Vagina (tissue), 2 donors: ENCODE results near the gene COL16A1.

Experiments used
- CTCF ChIP-seq, 3 experiments: fragments of 450-650 bp in 2 of 3; fragments of 200-600 bp in 1 of 3; sonication (generic) in 1 of 3; IDR thresholded peaks; one replicate each; pipeline ENCODE4 v1.5.1; 2017 to 2019; ENCODE audit warnings: antibody characterized with exemption in 3 of 3, mild to moderate bottlenecking in 2 of 3, moderate library complexity in 2 of 3
- POLR2A ChIP-seq, 2 donors: fragments of 450-650 bp; IDR thresholded peaks; one replicate each; pipeline ENCODE4 v1.6.1; 2017; ENCODE audit warnings: antibody characterized with exemption in 2 of 2, mild to moderate bottlenecking in 2 of 2, moderate library complexity in 2 of 2
- POLR2AphosphoS5 ChIP-seq, 2 donors: sonication (generic); formaldehyde crosslinking; IDR thresholded peaks; one replicate each; pipeline ENCODE4 v1.9.0; 2017; ENCODE audit warnings: antibody characterized with exemption in 2 of 2, mild to moderate bottlenecking in 2 of 2, low read depth in 1 of 2; ENCODE audit not compliant: insufficient read depth in 1 of 2

- TF ChIP-seq POLR2AphosphoS5 (IDR thresholded peaks at IDR 0.05; ENCODE audit: insufficient read depth in 1 of 2, low read depth in 1 of 2) (no peak), CTCF (IDR thresholded peaks at IDR 0.05) (no peak), POLR2A (IDR thresholded peaks at IDR 0.05) (no peak)
These were observed 35.5 kb upstream of the COL16A1 start for GRCh38 chr1:31739346-31739745.
